LHCN-M2 (cell line): ENCODE measurements around the gene SUSD6. TPM values are rescaled to one million over a fixed set of nuclear protein-coding genes. Genes with fewer than 3 reads are reported as not detected.
"Not testable (repeated sequence)": the region's sequence is repeated elsewhere in the genome, so short reads cannot be mapped to it uniquely, and the experiment has no call there.

ENCODE experiments used
- DNase-seq: peaks from one replicate; pipeline ENCODE4 v3.0.0-alpha.2; 2012; ENCODE audit warnings: low read depth
- total RNA-seq: library from RNA; depleted of rRNA; stranded (reverse); fragments of >200 nt; gene quantifications from 2 replicates; pipeline ENCODE4 v1.2.3, GENCODE V29; 2014

The SUSD6 gene
- total RNA-seq, 1 experiment from 2014 or later: 6.8 TPM

GRCh38 chr14:69591317-69591716, 20.1 kb upstream of the SUSD6 start:
- no peak for DNase-seq

GRCh38 chr14:69593018-69593677, 18.2 kb upstream of the SUSD6 start:
- DNase-seq: peak; percentile 69

DNA sequence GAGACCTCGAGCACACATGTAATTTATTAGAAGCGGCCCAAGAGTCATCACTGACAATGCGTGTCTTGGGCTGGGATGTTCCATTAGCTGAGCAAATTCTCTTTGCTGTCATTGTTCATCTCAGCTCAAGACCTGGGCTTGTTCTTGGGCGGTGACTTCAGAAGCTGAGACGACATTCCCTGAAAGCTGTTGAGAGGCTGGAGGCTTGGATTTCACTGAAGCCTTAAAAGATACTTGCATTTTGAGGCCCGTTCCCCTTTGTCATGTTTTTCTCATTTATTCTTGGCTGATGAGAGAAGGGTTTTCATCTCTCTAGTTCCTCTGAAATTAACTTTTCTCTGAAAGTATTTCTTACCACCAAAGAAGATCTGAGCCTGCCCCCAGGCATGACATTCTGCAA, 16.6 kb upstream of the SUSD6 start:
- no peak for DNase-seq

DNA sequence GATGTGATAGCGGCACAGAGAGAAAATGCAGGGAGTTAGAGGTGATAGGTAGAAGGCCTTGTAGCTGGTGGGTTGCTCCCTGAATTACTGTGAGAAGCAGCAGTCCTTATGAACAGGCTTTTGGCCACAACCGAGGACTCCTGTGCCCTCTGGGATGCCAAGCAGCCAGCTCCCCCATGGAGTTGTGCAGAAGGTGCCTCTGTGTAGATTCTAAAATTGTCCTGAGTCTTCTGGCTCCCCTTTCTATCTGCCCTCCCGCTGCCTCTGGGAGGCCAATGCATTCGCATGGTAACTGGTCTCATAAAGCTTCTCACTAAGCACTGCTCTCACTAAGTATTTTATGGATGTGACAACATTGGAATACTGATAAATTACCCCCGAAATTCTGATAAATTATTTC, 16.1 kb upstream of the SUSD6 start:
- DNase-seq: no peak

DNA sequence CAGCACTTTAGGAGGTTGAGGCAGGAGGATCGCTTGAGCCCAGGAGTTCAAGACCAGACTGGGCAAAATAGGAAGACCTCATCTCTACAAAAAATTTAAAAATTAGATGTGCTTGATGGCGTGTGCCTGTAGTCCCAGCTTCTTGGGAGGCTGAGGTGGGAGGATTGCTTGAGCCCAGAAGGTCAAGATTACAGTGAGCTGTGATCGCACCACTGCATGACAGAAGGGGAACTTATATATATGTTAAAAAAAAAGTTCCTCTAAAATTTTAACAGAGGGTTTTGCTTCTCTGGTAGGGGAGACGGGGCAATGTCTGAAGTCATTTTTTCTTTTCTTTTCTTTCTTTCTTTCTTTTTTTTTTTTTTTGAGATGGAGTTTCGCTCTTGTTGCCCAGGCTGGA, 12.0 kb upstream of the SUSD6 start:
- not testable (repeated sequence) for DNase-seq

- DNase-seq: no peak
These were observed 11.0 kb upstream of the SUSD6 start for GRCh38 chr14:69600304-69600891.

DNA sequence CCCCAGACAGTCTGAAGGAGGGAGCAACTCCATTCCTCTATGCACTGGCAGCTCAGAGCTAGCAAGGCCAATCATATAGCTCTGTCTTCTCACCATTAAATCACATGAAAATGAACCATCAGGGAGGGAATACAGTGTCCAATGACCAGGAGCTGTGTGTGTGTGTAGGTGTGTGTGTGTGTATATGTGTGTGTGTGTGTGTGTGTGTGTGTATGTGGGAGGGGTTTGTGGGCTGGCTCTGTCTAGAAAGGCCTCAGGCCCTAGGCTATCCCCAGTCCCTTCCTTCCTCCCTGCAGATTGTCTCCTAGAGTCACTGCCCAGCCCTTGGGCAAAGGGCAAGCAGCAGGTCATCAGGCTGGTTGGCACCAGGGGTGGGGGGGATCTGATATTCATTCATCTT, 5.7 kb upstream of the SUSD6 start:
- no peak for DNase-seq

DNA sequence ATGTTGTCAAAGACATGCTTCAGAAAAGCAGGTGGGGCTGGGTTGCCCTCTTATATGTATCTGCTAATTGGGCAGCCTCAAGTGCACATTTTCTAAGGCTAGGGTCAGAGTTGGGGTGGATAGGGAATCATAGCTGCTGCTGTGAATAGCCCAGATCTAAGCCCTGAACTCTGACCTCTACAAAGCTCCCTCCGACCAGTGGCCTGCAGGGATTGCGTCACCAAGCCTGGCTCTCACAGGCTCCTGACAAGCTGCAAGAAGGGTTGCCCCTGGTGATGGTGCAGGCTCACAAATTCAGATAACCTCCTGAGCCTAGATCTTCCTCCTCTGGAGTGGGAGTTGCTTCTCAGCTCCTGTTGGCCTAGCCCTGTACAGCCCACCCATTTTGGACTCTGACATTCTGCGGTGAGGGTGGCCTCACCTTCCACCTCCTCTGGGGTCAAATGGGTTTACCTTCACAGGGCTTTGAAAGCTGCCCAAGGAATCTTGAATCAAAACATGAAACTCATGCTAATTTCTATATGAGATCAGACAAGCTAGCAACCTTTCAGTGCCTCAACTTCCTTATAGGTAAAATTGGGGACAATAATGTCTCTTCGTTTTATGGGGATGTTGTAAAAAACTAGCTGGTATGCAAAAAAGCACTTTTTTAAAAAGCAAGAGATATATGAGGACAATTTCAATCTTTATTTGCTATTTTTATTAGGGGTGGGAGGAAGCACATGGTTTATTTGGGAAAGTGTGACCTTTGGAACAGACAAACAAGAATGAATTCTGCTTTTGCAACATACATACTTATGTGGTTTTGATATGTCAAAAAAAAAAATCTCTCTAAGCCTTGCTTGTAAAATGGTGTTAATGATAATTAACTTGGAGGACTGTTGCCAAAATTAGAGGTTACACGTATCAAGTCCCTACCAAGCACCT, 4.9 kb upstream of the SUSD6 start:
- DNase-seq: no peak

DNA sequence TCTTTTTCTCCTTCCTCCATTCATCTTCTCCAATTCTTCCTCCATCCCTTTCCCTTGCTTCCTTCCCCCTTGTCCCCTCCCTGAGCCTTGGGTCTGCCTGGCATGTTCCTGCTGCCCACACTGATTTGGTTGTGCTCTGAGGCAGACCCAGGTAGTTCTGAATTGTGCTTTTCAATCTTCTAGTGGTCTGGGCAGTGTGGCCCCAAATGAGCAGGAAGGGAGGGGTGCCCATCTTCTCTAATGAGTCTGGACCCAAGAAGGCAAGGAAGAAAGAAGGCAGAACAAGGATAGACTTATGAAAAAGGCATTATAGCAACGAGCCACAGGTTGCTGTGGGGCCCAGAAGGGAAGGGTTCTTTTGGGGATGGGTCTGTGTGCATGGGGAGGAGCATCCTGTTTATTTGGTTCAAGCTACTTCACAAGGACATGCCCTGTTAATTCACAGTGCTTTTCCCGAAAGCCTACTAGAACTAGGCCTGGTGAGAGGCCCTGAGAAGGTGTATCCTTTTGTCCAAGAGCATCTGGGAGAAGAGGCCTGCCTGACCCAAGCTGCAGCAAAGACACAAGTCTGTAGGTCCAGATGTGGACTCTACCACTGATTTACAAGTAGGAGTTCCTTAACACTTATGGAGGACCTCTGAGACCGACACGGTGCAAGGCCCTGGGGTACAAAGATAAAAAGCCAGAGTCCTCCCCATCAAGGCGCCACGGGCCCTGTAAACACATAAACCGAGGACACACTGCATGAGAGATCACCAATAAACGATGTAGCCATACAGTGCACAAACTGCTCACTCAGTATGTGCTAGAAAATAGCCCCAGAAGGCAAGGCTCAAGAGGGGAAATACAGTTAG, 1.1 kb upstream of the SUSD6 start:
- DNase-seq: no peak

GRCh38 chr14:69610874-69611171, 573 bp upstream of the SUSD6 start:
- peak; percentile 33 for DNase-seq

DNA sequence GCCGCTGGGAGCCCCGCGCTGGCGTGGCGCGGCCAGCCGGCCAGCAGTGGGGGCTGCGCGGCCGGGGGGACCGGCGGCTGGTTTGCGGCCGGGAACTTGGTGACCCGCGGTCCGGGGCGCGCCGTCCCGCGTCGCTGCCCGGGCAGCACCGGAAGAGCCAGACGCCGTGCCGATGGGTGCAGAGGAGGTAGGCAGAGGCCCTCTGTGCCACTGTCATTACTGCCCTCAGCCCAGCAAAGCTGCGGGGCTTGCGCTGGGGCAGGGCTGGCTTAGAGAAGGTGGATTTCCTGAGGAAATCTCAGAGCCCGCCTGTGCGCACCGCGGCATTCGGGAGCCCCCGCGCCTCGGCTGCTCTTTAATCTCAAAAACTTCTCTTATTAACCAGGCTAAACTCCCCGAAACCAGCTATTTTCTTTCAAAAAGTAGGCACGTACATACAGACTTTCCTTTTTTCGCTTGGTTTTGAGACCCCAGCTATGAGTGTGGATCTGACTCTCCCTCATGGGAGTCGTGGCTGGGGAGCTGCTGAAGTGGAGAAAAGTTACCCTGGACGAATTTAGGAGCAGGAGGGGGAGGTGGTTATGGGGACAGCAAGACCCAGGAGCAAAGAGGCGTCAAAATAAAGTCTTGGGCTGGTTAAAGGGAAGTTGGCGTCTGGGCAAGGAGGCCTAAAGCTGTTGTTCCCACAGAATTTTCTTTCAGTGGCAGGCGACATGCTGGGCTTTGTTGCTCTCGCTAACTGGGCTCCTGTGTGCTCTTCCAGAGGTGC, 802 bp downstream of the SUSD6 start:
- DNase-seq: peak; percentile 15

DNA sequence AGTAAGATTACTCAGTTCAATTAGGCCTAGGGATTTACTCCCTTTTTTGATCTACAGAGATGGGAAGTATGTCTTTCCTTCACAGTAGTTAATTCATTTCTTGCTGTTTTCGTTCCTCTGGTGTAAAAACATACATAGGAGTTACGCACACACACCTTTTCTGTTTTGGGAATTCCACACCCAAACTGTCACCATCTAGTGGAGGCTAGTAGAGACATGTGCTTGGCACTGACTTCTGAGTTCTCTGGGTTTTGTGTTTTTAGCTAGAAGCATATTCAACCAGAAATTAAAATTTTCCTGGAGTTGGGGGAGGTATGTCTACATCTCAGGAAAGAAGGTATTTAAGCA, 1.4 kb downstream of the SUSD6 start:
- DNase-seq: peak; percentile 19

DNA sequence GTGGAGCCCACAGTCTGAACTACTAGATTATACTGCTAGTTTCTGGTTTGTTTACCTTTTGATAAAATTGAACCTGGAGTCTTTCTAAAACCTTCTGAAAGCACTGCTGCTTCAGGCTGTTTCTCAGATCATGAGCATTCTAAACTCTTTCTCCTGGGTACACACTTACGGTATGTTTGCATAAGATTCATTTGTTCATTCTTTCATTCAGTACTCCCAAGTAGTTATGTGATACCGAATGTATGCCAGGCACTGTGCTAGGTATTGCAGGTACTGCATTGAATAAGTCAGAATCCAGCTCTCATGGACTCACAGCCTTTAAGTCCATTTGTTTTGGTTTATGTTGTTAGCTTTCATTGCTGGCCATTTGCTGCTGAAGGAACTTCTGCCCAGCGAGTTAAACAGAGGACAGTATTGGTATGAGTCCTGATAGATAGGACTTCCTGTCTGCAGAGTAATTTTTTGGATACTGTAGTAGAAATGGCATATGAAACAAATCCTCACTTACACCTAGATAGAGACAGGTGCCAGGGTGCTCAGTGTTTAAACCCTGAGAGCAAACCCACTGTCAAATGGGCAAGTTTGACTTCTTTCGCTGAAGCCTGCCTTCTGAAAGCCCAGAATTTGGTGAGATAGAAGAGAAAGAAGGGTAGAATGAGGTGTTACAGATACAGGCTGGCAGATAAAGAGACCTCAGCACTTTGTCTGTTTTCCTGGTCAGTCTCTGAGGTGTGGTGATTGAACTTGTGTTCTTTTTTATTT, 2.1 kb downstream of the SUSD6 start:
- DNase-seq: no peak

GRCh38 chr14:69614592-69614991, 3.2 kb downstream of the SUSD6 start:
- no peak for DNase-seq

DNA sequence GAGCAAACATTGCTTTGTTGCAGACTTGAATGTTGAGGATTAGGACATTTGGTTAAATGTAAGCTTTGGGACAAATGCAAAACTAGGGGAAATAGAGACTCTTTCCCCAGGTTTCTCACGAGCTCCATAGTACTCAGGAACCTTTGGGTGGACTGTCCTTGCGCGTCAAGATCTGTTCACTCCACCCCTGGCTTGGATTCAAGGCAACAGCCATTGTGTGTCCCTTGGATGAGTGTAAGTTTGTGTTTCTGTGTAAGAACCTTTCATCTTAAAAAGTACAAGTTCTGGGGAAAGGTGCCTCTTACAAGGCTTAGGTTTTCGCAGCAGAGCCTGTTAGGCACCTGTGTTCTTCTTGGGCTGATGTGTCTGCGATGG, 3.7 kb downstream of the SUSD6 start:
- no peak for DNase-seq

DNA sequence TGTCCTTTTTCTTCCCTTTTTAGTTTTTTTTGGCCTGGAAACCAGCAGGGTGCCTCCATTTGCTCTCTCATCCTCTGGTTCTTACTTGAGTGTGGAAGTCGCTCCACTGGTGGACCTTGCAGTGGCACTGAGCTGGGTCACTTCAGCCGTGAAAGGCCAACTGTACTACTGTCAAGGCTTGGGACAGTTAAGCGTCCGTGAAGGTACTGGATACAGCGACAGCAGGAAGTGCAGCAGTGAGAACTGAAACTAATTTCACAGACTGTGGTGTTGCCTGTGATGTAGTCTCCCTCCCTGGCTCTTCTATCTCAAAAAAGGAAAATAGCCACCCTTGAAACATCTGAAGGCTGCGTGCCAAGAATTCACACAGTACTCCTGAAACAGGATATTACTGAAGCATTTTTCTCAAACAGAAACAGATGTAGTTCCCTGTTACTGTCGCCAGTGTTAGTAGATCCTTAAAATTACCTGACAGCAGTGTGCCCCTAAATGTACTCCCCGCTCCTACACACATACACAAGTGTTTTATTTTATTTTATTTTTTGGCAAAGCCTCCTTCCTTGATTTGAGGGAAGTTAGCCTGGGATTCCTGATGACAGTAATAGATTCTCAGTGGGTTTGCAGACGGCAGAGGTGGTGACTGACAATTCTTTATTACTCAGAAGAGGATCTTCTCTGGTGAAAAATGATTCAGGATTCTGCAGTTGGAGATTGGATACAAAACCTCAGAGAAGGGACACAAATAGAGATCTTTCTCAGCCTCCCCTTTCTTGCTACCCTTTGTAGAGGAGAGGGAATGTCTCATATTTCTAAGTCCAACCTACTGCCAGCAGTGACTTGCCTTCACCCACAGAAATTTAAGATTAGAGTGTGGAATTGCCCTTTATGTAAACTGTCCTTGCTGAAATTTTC, 4.4 kb downstream of the SUSD6 start:
- peak; percentile 60 for DNase-seq

- DNase-seq: no peak
These were observed 5.0 kb downstream of the SUSD6 start for GRCh38 chr14:69616408-69616773.

GRCh38 chr14:69617796-69618195, 6.4 kb downstream of the SUSD6 start:
- DNase-seq: no peak

GRCh38 chr14:69619012-69619411, 7.6 kb downstream of the SUSD6 start:
- DNase-seq: no peak
